GM10266 (cell line): ENCODE results near the gene MDFI.

Source experiments
- DNase-seq: peaks from one replicate; pipeline ENCODE4 v3.0.0; 2012; ENCODE audit errors: extremely low spot score
- TF ChIP-seq, protein P1 (sequence below): IDR thresholded peaks from 2 replicates; pipeline ENCODE4 v1.5.1; 2012; ENCODE audit warnings: mild to moderate bottlenecking, low read depth; ENCODE audit not compliant: control insufficient read depth, insufficient read depth; ENCODE audit errors: missing control alignments

Gene MDFI

GRCh38 chr6:41644297-41644879, 6.1 kb downstream of the MDFI start:
- no peak for DNase-seq
- TF ChIP-seq, protein P1, sequence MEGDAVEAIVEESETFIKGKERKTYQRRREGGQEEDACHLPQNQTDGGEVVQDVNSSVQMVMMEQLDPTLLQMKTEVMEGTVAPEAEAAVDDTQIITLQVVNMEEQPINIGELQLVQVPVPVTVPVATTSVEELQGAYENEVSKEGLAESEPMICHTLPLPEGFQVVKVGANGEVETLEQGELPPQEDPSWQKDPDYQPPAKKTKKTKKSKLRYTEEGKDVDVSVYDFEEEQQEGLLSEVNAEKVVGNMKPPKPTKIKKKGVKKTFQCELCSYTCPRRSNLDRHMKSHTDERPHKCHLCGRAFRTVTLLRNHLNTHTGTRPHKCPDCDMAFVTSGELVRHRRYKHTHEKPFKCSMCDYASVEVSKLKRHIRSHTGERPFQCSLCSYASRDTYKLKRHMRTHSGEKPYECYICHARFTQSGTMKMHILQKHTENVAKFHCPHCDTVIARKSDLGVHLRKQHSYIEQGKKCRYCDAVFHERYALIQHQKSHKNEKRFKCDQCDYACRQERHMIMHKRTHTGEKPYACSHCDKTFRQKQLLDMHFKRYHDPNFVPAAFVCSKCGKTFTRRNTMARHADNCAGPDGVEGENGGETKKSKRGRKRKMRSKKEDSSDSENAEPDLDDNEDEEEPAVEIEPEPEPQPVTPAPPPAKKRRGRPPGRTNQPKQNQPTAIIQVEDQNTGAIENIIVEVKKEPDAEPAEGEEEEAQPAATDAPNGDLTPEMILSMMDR: no peak

GRCh38 chr6:41645007-41645618, 6.8 kb downstream of the MDFI start:
- TF ChIP-seq, protein P1: no peak
- no peak for DNase-seq

- TF ChIP-seq, protein P1: no peak
- DNase-seq: no peak
Observed at GRCh38 chr6:41646026-41646795, 7.9 kb downstream of the MDFI start.

DNA sequence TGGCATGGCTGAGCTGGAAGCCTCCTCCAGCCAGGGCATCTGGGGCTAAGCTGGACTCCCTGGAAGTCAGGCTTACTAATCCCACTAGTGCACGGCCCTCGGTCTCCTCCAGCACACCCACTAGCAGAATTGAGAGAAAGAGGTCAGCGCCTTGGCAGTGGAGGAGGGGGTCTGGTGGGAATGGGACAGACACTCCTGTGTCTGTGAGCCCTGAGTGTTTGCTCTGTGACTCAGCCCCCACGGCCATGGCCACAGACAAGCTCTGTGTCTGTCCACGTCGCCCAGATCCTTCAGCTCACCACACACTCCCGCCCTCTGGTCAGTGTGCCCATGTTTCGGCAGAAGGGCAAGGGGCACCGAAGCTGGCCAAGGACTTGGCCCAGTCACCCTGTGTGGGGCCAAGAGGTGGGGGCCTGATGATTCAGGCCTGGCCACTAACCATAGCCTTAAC, 8.8 kb downstream of the MDFI start:
- TF ChIP-seq, protein P1: no peak
- DNase-seq: no peak

DNA sequence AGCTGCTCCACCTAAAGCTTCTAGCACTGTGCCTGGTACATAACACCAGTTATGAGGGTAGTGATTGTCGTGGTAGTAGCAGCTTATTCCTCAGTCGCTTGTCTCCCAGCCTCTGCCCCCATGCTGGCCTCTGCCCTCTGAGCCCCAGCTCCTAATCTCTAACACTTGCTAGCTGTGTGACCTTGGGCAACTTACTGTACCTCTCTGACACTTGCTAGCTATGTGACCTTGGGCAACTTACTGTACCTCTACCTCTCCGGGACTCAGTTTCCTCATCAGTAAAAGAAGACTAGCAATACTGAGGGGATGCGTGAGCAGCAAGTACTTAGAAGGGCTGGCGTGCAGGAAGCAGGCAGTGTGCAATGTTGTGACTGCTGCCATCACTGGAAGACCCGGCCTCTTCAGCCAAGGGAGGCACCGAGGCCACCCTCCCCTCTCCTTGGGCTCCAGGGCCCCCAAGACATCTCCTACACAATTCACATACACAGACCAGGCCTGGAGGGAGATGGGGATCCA, 9.9 kb downstream of the MDFI start:
- no peak for DNase-seq
- TF ChIP-seq, protein P1: no peak

GRCh38 chr6:41648921-41649320, 10.7 kb downstream of the MDFI start:
- no peak for DNase-seq
- TF ChIP-seq, protein P1: no peak

GRCh38 chr6:41649596-41649995, 11.3 kb downstream of the MDFI start:
- no peak for DNase-seq
- TF ChIP-seq, protein P1: no peak
